ENCODE data around the gene TENM4. TPM values are rescaled to one million over a fixed set of nuclear protein-coding genes. Genes with fewer than 3 reads are reported as not detected.

TENM4 gene
- total and polyA plus RNA-seq, 2 experiments from 2014 or later = 19.0 to 105 TPM

DNA sequence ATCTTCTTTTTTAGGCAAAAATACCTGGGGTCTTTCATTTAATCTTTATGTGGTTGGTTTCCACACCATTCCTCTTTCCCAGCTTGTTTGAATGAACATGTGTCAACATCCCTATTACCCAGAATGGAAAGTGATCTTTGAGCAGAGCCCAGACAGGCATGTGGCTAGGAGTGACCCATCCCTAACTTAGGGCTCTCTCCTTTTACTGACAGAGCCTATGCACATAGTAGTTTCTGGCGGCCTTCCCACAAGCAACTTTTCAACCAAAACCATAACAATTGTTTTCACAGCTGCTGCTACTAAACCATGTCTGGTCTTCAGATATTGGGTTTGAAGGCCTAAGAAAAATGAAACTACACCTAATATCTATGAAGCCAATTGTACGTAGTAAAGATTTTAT, 107.5 kb downstream of the TENM4 start:
- Histone ChIP-seq H3K4me1 (ENCODE audit: low read depth) (peaks cover 16% of the 10 kb centered on the region), H3K27me3 (no peaks in the 10 kb centered on the region), H3K4me3 (no peak overlapping the region), H3K9me3 (ENCODE audit: low read depth) (no peaks in the 10 kb centered on the region), H3K27ac (no peak overlapping the region), H3K36me3 (no peaks in the 10 kb centered on the region)
- TF ChIP-seq, protein P1, sequence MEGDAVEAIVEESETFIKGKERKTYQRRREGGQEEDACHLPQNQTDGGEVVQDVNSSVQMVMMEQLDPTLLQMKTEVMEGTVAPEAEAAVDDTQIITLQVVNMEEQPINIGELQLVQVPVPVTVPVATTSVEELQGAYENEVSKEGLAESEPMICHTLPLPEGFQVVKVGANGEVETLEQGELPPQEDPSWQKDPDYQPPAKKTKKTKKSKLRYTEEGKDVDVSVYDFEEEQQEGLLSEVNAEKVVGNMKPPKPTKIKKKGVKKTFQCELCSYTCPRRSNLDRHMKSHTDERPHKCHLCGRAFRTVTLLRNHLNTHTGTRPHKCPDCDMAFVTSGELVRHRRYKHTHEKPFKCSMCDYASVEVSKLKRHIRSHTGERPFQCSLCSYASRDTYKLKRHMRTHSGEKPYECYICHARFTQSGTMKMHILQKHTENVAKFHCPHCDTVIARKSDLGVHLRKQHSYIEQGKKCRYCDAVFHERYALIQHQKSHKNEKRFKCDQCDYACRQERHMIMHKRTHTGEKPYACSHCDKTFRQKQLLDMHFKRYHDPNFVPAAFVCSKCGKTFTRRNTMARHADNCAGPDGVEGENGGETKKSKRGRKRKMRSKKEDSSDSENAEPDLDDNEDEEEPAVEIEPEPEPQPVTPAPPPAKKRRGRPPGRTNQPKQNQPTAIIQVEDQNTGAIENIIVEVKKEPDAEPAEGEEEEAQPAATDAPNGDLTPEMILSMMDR (IDR thresholded peaks at IDR 0.05; ENCODE audit: low read depth, low read length) = no peak
- DNase-seq (ENCODE audit: low read depth in 1 of 2, low spot score in 1 of 2) = no peak

DNA sequence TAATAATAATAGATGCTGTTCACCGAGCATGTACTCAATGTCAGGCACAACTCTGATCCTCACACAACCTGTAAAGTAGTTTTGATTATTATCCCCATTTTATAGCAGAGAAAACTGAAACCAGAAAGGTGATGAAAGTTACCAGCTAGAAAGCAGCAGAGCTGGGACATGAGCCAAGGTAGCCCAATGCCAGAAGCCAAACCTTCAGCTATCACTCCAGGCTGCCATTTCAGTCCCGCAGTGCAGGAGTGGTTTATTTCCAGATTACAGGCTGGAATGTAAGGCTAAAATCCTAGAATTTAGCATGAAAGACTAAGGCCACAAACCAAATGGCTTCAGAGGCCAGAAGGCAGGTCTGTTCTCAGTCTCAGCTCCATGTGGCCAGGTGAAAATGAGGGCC, 108.8 kb downstream of the TENM4 start:
- Histone ChIP-seq H3K27ac (no peak overlapping the region), H3K27me3 (no peaks in the 10 kb centered on the region), H3K4me3 (no peak overlapping the region), H3K4me1 (ENCODE audit: low read depth) (peaks cover 16% of the 10 kb centered on the region), H3K36me3 (no peaks in the 10 kb centered on the region), H3K9me3 (ENCODE audit: low read depth) (no peaks in the 10 kb centered on the region)
- TF ChIP-seq, protein P1 (IDR thresholded peaks at IDR 0.05; ENCODE audit: low read depth, low read length) = no peak
- peak in 1 of 2 donors; percentile 35 for DNase-seq (ENCODE audit: low read depth in 1 of 2, low spot score in 1 of 2)

DNA sequence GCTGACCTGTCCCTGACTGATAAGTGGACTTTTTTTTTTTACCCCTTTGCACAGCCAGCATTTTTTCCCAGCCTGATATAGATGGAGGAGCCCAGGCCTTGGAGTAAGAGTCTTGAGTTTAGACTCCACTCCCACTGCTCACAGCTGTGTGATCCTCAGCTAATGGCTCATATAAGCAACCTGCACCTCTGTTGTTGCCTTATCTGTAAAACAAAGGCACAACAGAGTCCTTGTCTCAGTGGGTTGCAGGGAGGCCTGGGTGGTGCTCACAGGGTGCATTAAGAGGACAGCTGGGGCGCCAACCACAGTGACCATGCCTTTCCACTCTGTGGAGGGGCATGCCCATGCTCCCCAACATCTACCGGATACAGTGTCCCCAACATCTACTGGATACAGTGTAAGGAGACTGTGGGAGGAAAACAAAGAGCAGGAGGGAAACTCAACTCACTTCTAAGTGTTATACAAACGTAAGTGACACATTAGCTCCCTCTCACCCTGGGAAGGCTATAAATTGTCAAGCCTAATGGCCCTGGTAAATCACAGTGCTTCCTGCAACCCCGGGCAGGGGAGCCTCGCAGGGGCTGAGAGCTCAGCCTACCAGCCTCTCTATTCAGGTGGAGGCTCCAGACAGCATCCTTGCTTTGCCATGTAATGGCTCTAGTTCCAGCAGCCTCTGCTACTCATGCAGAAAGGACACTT, 109.5 kb downstream of the TENM4 start:
- Histone ChIP-seq H3K36me3 (no peaks in the 10 kb centered on the region), H3K9me3 (ENCODE audit: low read depth) (no peaks in the 10 kb centered on the region), H3K27me3 (no peaks in the 10 kb centered on the region), H3K4me1 (ENCODE audit: low read depth) (peaks cover 16% of the 10 kb centered on the region), H3K4me3 (no peak overlapping the region), H3K27ac (no peak overlapping the region)
- DNase-seq (ENCODE audit: low read depth in 1 of 2, low spot score in 1 of 2) = peak in 1 of 2 donors; percentile 38
- TF ChIP-seq, protein P1 (IDR thresholded peaks at IDR 0.05; ENCODE audit: low read depth, low read length) = no peak

DNA sequence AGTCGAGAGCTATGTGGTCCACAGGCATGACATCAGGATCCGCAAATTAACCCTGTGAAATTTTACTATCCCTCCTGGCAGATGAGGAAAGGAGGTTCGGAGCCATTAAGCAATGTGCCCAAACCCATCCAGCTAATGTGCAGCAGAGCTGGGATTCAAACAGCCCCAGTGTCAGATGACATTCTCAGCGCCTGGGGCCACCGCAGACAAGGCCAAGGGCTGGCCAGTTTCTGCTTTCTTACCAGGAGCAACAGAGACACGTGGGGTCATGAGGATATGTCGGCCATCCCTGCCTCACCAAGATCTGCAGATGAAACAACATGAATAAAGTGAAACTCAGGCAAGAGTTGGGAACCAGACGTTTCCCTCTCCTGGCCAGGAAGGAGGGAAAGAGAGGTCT, 110.2 kb downstream of the TENM4 start:
- H3K27me3 ChIP-seq = no peaks in the 10 kb centered on the region
- TF ChIP-seq, protein P1 (IDR thresholded peaks at IDR 0.05; ENCODE audit: low read depth, low read length) = no peak
- peaks cover 16% of the 10 kb centered on the region for H3K4me1 ChIP-seq (ENCODE audit: low read depth)
- H3K9me3 ChIP-seq (ENCODE audit: low read depth) = no peaks in the 10 kb centered on the region
- DNase-seq (ENCODE audit: low read depth in 1 of 2, low spot score in 1 of 2) = no peak
- H3K36me3 ChIP-seq = no peaks in the 10 kb centered on the region
- no peak overlapping the region for H3K4me3 ChIP-seq
- H3K27ac ChIP-seq = no peak overlapping the region

DNA sequence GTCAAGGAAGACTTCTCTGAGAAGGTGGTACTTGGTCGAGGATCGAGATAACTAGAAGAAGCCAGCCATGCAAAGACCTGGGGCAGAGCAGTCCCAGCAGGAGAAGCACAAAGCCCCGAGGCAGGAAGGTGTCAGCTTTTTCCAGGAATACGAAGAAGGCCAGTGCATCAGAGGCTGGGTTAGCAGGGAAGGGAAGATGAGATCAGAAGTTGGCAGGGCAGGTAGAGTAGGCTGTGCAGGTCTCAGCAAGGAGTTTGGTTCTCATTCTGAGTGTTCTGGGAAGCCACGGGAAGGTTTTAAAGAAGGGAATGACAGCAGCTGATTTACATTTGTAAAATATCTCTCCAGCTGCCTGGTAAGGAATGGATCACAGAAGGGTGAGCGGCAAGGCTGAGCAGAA, 111.3 kb downstream of the TENM4 start:
- TF ChIP-seq, protein P1 (IDR thresholded peaks at IDR 0.05; ENCODE audit: low read depth, low read length) = no peak
- H3K4me1 ChIP-seq (ENCODE audit: low read depth) = peaks cover 16% of the 10 kb centered on the region
- no peaks in the 10 kb centered on the region for H3K36me3 ChIP-seq
- no peaks in the 10 kb centered on the region for H3K27me3 ChIP-seq
- no peak for DNase-seq (ENCODE audit: low read depth in 1 of 2, low spot score in 1 of 2)
- no peak overlapping the region for H3K4me3 ChIP-seq
- H3K27ac ChIP-seq = no peak overlapping the region
- no peaks in the 10 kb centered on the region for H3K9me3 ChIP-seq (ENCODE audit: low read depth)

Data from cardiac muscle cell (in vitro differentiated cells and primary cell).